Stimulated activated CD8-positive, alpha-beta memory T cell treated with anti-CD3 and anti-CD28 coated beads, Interleukin-15, amount 100 ng/mL, for 24 hours (primary cell): Measurements from ENCODE around the gene SELPLG.
"Not testable (repeated sequence)": the region's sequence is repeated elsewhere in the genome, so short reads cannot be mapped to it uniquely, and the experiment has no call there.

Experiments used
- DNase-seq: peaks from one replicate; pipeline ENCODE4 v3.0.0-alpha.2; 2020; ENCODE audit warnings: low read depth

Gene SELPLG

DNA sequence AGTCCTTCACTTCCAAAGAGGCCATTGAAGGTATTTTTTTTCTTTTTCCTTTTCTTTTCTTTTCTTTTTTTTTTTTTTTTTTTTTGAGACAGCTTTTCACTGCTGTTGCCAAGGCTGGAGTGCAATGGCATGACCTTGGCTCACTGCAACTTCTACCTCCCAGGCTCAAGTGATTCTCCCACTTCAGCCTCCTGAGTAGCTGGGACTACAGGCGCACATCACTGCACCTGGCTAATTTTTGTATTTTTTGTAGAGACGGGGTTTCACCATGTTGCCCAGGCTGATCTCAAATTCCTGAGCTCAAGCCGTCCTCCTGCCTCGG lies 14.8 kb downstream of the SELPLG start:
- DNase-seq = not testable (repeated sequence)

DNA sequence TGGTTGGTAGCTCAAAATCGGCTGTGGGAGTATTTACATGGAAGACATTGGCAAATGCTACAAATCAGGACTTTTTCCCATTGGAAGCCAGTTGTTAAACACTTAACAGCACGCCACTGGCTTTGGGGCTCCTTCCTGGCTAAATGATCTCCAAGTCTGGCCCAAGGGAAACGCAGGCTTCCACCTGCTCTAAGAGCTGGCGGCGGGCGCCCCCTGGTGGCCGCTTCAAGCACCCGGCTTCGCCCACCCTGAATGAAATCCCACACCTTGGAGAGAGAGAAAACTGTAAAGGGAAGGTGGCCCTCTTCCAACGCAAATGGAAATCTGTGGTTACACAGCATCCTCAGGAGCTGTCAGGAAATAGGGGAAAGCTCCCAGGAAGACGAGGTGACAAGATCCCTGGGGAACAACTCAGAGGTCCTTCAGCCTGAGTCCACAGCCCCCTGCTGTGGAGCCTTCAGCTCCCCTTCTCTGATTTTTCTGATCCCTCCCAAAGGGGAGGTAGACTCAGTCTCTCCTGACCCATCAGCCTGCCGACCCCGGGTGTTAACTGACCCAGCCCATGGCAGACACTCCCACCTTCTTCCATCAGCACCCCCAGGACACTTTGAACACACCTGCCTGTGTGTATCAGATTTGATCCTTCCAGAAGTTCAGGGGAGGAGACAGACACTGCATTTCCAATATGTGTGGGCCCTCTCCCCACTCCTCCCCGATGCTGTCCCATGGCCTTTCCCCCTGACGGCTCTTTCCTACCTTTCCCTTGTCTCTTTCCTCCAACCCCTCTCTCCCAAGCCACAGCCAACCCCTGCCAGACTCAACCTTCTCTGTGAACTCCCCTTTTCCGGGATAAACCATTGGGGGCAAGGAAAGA lies 15.4 kb downstream of the SELPLG start:
- peak; percentile 64 for DNase-seq

DNA sequence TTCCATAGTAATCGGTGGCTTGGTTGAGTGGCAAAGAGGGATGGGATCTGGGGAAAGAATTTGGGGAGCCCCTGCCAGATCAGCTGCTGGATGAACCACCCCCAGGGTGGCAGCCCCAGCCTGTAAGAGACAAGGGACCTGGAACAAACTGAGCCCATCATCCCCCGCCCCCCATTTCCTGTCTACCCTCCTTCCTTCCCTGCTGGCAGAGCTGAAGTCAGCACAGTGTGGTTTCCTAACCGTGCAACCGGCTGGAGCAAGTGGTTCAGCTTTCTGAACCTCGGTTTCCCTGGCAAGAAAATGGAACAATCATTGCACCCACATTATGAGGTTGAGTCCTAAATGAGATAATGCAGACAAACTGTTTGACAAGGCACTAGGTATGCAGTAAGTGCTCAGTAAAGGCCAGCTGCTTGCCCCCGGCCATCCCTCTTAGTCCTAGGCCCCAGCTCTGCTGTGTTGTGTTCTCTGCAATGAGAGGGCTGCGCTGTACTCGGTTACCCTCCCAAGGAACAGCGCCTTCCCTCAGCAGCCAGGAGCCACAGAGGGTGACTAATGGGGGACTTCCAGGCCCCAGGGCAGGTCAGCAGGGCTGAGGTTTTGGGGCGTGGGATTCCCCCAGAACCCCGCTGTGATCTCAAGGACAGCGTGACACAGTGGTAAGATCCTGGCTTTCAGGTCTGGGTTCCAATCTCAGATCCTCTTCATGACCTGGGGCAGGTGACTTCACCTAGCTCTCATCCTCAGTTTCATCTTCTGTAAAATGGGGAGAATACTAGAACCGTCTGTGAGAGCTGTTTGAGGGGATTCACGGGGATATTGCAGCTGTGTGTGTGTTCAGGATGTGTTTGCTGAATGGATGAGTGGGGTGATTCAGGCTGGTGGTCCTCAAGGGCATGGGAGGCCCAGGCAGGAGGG lies 16.5 kb downstream of the SELPLG start:
- DNase-seq = no peak

DNA sequence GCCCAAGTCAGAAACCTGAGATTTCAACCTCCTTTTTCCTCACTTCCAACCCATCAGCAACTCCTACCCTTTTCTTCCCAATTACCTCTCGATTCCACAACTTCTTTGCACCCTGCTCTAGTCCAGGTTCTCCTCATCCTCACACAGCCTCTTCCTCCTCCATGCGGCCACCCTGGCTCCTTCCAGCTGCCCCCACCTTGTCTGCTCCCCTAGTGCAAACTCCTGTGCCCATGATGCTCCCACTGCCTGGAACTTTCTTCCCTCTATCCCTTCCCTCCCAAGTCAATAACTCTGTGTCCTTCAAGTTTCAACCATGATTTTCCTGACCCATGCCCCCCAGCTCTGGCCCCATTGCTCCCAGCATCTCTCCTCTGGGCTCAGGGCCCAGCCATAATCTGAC lies 17.3 kb downstream of the SELPLG start:
- no peak for DNase-seq

GRCh38 chr12:108615918-108616317 lies 17.8 kb downstream of the SELPLG start:
- no peak for DNase-seq

DNA sequence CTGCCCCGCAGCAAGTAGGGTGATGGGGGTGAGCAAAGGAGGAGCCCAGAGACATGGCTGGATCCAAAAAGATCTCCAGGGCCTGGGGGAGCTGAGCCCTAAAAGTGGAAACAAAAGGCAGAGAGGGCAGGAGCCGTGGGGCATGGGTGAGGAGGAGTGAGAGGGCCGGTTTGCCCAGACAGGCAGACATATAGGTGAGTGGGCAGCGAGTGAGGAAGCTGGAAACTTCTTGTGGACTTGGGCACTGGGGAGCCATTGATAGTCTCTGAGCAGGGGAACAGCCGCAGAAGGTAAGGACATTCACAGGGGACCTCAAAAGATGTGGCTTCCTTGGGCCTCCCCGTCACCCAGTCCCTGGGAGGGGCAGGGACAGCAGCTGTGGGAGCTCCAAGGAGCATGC lies 19.1 kb downstream of the SELPLG start:
- no peak for DNase-seq

DNA sequence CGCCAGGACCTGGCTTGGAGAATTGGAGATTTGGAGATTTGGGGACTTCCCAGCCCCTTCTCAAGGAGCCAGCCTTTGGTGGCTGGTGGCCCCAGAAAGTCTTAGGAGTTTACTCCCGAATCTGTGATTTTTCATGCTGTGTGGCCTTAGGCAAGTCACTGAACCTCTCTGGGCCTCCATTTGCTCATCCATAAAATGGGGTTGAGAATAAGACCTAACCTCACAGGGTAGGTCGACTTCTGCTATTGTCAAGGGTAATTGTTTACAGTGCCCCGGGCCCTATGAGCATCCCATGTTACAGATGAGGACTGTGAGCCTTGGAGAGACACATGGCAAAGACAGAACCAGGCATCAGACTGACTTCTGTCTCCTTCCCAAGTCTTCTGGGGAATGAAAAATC lies 19.7 kb downstream of the SELPLG start:
- DNase-seq = no peak

GRCh38 chr12:108613548-108613947 lies 20.1 kb downstream of the SELPLG start:
- no peak for DNase-seq

- DNase-seq = no peak
These were observed 20.9 kb downstream of the SELPLG start for GRCh38 chr12:108612788-108613282.

DNA sequence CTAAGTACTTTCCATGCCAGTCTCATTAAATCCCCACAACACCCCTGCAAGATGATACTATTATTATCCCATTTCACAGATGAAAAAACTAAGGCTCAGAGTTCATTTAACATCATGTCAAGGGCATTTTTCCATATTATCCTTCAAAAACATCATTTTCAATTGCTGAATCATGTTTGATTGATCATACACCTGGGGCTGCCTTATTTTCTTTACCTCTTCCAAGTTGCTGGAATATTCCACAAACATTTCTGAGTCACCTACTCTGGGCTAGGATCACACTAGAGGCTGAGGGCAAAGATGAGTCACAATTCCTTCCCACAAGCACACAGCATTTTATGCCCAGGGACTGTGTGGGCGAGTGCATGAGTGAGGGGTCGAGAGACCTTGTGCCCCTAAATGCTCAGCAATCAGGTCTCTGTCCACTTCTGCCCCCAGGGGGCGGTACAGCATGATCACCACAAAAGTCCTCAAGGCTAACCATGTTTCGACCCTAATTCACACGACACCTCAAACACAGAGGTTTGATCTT lies 21.7 kb downstream of the SELPLG start:
- DNase-seq = no peak

DNA sequence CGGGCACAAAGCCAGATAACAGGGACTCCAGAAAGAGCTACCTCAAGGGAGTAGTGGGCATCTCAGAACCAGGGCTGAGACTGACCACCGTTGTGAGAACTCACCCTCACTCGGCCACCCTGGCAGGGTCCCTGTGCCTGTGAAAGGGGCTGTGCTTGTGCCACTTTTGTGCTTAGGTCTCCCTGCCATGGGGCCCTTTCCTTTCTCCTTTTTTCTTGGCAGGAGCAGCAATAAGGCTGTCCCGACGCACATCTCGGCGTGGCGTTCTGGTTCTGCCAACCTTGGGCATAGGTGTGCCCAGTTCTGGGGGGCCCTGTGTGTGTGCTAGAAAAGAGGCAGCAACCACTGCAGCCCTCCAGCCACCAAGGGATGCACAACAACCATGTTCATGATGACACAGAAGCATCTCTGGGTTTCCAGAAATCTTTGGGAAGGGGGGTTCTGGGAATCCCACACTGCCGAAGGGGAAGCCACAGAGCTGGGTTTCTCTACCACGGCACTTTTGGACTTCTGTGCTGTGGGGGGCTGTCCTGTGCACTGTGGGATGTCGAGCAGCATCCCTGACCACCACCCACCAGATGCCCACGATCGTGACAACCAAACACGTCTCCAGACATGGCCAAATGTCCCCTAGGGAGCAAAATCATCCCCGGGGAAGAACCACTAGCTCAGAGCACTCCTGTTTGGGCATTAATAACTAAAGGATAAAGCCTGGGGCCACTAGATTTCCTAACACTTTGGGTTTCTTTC lies 22.7 kb downstream of the SELPLG start:
- no peak for DNase-seq

GRCh38 chr12:108610336-108610815 lies 23.3 kb downstream of the SELPLG start:
- no peak for DNase-seq

DNA sequence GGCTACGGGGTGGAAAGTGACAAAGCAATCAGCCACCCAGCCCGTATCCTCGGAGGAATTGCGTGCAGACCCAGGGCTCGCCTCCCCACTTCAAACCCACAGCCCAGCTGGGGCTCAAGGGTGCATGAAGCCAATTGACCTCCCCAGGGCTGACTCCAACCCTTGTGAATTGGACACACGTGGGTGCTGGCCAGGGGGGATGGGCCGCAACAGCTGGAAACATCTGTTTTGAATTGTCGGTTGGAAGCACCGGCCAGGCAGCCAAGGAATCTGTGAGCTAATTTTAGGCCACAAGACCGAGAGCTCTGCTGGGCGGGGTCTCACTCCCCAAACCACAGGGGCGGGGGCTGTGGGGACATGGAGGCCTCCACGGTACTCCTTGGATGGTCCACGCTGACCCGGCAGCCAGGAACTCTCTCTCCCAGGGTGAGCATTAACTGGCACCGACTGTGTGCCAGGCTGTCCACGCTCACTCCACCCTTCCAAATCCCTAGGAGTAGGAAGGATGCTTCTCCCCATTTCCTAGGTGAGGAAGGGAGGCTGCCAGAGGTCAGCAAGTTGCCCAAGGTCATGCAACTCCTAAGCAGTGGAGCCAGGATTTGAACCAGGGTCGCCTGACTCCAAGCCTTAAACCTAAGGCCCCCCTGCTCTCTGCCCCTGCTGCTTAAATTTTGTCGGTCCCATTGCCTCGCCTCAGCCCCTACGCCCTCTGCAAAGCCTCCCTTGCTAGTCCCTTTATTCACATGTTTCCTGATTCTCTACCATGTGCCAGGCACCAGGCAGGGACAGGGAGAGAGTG lies 24.0 kb downstream of the SELPLG start:
- no peak for DNase-seq

GRCh38 chr12:108608616-108609015 lies 25.1 kb downstream of the SELPLG start:
- DNase-seq = no peak

DNA sequence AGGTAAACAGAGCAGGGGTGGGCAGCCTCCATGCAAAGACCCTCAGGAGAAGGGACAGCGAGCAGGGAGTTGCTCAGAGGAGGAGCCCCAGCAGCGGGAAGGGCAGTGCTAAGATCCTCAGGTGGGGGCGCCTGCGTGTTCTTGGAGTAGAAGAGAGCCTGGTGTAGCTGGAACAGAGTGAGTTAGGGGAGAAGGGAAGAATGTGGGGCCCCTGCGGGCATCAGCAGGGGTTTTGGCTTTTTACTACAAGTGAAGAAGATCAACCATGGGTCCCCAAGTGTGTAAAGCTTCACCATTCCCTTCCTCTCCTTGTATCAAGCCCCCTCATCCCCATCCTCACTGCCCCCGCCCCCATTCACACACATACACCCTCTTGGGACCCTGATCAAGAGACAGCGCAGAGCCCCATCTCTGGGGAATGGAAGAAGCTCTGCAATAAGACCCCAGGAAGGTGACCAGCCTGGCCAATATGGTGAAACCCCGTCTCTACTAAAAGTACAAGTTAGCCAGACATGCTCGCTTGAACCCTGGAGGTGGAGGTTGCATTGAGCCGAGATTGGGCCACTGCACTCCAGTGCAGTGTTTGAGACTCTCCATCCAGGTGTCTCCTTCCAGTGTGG lies 25.6 kb downstream of the SELPLG start:
- no peak for DNase-seq

DNA sequence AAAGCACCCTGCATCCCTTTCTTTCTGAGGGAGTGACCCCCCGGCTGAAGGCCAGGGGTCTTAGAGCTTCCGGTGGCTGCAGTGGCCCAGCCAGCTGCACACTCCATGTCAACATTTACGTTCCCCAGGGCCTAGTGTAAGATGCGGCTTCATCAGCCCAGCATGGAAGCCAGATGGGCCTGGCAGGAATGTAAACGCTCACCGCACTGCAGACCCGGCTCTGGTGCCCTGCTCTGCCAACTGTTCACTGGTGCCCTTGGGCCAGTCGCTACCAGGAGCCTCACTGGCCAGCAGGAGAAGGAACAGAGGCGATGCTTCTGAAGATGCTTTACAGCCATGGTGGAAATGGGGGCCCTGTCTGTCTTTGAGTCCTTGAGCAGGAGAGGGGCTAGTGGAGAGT lies 27.2 kb downstream of the SELPLG start:
- no peak for DNase-seq

DNA sequence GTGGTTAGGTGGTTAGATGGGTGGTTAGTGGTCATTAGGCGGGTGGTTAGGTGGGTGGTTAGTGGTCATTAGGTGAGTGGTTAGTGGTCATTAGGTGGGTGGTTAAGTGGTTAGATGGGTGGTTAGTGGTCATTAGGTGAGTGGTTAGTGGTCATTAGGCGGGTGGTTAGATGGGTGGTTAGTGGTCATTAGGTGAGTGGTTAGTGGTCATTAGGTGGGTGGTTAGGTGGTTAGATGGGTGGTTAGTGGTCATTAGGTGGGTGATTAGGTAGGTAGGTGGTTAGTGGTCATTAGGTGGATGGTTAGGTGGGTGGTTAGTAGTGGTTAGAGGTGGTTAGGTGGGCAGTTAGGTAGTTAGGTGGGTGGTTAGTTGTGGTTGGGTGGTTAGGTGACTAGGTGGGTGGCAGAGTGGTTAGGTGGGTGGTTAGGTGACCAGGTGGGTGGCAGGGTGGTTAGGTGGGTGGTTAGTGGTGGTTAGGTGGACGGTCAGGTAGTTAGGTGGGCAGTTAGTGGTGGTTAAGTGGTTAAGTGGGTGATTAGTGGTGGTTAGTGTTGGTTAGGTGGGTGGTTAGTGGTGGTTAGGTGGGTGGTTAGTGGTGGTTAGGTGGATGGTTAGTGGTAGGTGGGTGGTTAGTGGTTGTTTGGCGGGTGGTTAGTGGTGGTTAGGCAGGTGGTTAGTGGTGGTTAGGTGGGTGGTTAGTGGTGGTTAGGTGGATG lies 27.8 kb downstream of the SELPLG start:
- DNase-seq = no peak

DNA sequence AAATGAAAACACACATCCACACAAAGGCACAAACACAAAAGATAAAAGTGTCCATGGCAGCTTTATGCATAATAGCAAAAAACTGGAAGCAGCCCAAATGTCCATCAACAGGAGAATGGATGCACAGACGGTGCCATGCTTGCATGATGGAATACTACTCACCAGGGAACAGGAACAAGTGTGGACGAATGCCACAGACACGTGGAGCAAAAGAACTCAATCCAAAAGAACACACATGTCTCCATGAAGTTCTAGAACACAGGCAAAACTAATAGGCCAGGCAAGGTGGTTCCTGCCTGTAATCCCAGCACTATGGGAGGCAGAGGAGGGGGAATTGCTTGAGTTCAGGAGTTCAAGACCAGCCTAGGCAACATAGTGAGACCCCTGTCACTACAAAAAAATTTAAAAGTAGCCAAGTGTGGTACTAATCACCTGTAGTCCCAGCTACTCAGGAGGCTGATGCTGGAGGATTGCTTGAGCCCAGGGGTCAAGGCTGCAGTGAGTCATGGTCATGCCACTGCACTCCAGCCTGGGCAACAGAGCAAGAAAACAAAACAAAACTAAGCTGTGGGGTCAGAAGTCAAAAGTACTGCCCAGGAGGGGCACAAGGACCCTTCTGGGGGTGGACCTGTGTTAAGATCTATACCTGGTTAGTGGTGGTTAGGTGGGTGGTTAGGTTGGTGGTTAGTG lies 28.5 kb downstream of the SELPLG start:
- no peak for DNase-seq

GRCh38 chr12:108604208-108604941 lies 29.3 kb downstream of the SELPLG start:
- no peak for DNase-seq
